ENCODE data around the gene REN. TPM values are rescaled to one million over a fixed set of nuclear protein-coding genes. Genes with fewer than 3 reads are reported as not detected.

The REN gene
- total and polyA plus RNA-seq, 2 of the 8 experiments (the other 6 are each of a cell fraction or from before 2014, with no cell fraction given) = 0.05 TPM; not detected in 1

GRCh38 chr1:204154568-204155255, 11.4 kb downstream of the REN start (continued):
- TF ChIP-seq, protein P1, sequence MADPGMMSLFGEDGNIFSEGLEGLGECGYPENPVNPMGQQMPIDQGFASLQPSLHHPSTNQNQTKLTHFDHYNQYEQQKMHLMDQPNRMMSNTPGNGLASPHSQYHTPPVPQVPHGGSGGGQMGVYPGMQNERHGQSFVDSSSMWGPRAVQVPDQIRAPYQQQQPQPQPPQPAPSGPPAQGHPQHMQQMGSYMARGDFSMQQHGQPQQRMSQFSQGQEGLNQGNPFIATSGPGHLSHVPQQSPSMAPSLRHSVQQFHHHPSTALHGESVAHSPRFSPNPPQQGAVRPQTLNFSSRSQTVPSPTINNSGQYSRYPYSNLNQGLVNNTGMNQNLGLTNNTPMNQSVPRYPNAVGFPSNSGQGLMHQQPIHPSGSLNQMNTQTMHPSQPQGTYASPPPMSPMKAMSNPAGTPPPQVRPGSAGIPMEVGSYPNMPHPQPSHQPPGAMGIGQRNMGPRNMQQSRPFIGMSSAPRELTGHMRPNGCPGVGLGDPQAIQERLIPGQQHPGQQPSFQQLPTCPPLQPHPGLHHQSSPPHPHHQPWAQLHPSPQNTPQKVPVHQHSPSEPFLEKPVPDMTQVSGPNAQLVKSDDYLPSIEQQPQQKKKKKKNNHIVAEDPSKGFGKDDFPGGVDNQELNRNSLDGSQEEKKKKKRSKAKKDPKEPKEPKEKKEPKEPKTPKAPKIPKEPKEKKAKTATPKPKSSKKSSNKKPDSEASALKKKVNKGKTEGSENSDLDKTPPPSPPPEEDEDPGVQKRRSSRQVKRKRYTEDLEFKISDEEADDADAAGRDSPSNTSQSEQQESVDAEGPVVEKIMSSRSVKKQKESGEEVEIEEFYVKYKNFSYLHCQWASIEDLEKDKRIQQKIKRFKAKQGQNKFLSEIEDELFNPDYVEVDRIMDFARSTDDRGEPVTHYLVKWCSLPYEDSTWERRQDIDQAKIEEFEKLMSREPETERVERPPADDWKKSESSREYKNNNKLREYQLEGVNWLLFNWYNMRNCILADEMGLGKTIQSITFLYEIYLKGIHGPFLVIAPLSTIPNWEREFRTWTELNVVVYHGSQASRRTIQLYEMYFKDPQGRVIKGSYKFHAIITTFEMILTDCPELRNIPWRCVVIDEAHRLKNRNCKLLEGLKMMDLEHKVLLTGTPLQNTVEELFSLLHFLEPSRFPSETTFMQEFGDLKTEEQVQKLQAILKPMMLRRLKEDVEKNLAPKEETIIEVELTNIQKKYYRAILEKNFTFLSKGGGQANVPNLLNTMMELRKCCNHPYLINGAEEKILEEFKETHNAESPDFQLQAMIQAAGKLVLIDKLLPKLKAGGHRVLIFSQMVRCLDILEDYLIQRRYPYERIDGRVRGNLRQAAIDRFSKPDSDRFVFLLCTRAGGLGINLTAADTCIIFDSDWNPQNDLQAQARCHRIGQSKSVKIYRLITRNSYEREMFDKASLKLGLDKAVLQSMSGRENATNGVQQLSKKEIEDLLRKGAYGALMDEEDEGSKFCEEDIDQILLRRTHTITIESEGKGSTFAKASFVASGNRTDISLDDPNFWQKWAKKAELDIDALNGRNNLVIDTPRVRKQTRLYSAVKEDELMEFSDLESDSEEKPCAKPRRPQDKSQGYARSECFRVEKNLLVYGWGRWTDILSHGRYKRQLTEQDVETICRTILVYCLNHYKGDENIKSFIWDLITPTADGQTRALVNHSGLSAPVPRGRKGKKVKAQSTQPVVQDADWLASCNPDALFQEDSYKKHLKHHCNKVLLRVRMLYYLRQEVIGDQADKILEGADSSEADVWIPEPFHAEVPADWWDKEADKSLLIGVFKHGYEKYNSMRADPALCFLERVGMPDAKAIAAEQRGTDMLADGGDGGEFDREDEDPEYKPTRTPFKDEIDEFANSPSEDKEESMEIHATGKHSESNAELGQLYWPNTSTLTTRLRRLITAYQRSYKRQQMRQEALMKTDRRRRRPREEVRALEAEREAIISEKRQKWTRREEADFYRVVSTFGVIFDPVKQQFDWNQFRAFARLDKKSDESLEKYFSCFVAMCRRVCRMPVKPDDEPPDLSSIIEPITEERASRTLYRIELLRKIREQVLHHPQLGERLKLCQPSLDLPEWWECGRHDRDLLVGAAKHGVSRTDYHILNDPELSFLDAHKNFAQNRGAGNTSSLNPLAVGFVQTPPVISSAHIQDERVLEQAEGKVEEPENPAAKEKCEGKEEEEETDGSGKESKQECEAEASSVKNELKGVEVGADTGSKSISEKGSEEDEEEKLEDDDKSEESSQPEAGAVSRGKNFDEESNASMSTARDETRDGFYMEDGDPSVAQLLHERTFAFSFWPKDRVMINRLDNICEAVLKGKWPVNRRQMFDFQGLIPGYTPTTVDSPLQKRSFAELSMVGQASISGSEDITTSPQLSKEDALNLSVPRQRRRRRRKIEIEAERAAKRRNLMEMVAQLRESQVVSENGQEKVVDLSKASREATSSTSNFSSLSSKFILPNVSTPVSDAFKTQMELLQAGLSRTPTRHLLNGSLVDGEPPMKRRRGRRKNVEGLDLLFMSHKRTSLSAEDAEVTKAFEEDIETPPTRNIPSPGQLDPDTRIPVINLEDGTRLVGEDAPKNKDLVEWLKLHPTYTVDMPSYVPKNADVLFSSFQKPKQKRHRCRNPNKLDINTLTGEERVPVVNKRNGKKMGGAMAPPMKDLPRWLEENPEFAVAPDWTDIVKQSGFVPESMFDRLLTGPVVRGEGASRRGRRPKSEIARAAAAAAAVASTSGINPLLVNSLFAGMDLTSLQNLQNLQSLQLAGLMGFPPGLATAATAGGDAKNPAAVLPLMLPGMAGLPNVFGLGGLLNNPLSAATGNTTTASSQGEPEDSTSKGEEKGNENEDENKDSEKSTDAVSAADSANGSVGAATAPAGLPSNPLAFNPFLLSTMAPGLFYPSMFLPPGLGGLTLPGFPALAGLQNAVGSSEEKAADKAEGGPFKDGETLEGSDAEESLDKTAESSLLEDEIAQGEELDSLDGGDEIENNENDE (IDR thresholded peaks at IDR 0.05; ENCODE audit: insufficient replicate concordance, low read length) = no peak
- TF ChIP-seq, protein P2, sequence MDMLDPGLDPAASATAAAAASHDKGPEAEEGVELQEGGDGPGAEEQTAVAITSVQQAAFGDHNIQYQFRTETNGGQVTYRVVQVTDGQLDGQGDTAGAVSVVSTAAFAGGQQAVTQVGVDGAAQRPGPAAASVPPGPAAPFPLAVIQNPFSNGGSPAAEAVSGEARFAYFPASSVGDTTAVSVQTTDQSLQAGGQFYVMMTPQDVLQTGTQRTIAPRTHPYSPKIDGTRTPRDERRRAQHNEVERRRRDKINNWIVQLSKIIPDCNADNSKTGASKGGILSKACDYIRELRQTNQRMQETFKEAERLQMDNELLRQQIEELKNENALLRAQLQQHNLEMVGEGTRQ (IDR thresholded peaks at IDR 0.05; ENCODE audit: low read length) = no peak
- TF ChIP-seq BRCA1 (IDR thresholded peaks at IDR 0.05; ENCODE audit: low read depth, low read length) (no peak), CBX8 (IDR thresholded peaks at IDR 0.05; ENCODE audit: borderline replicate concordance, low read depth, low read length) (no peak), FOSL1 (IDR thresholded peaks at IDR 0.05; ENCODE audit: insufficient read depth, low read depth, low read length) (no peak), CHD2 (IDR thresholded peaks at IDR 0.05; ENCODE audit: low read length) (no peak)
